Type B pancreatic cell (in vitro differentiated cells): ENCODE measurements around the gene SH3BGRL3. TPM values are rescaled to one million over a fixed set of nuclear protein-coding genes. Genes with fewer than 3 reads are reported as not detected.

ENCODE experiments used
- DNase-seq: peaks from one replicate; pipeline ENCODE4 v3.0.0; 2021; ENCODE audit warnings: mixed read lengths; ENCODE audit not compliant: unreplicated experiment; ENCODE audit errors: extremely low spot score
- H3K27ac Mint-ChIP-seq: 2 replicates; pipeline ENCODE4 v1.8.0; 2021; ENCODE audit warnings: mild to moderate bottlenecking, mixed read lengths
- H3K27me3 Mint-ChIP-seq: 2 replicates; pipeline ENCODE4 v1.8.0; 2021; ENCODE audit warnings: mixed read lengths
- H3K36me3 Mint-ChIP-seq: 2 replicates; pipeline ENCODE4 v1.8.0; 2021; ENCODE audit warnings: mixed read lengths
- H3K4me1 Mint-ChIP-seq: one replicate; pipeline ENCODE4 v1.8.0; 2021; ENCODE audit warnings: mixed read lengths; ENCODE audit not compliant: unreplicated experiment
- H3K4me3 Mint-ChIP-seq: 2 replicates; pipeline ENCODE4 v1.8.0; 2021; ENCODE audit warnings: mild to moderate bottlenecking, mixed read lengths
- H3K9me3 Mint-ChIP-seq: 2 replicates; pipeline ENCODE4 v1.8.0; 2021; ENCODE audit warnings: mixed read lengths
- CTCF ChIP-seq: fragments of 200-600 bp; sonication (generic); conservative IDR thresholded peaks from 2 replicates; pipeline ENCODE4 v1.5.0; 2021; ENCODE audit warnings: antibody characterized with exemption, mild to moderate bottlenecking
- total RNA-seq: library from RNA; stranded (reverse); gene quantifications from 2 replicates; pipeline ENCODE4 v1.2.1, GENCODE V29; 2021; ENCODE audit warnings: low replicate concordance

Gene SH3BGRL3
- total RNA-seq, 1 donor from 2014 or later: 78.1 TPM

- H3K4me3 Mint-ChIP-seq: no peak overlapping the region
- DNase-seq: no peak
- no peak overlapping the region for H3K27ac Mint-ChIP-seq
- H3K36me3 Mint-ChIP-seq: peaks cover 15% of the 10 kb centered on the region
- no peaks in the 10 kb centered on the region for H3K27me3 Mint-ChIP-seq
- no peak for TF ChIP-seq CTCF
- peaks cover 24% of the 10 kb centered on the region for H3K4me1 Mint-ChIP-seq
- peaks cover 6% of the 10 kb centered on the region for H3K9me3 Mint-ChIP-seq
Measured at GRCh38 chr1:26239936-26240335, 40.0 kb upstream of the SH3BGRL3 start.

GRCh38 chr1:26252718-26253117 is 27.2 kb upstream of the SH3BGRL3 start:
- Mint-ChIP-seq H3K9me3 (no peaks in the 10 kb centered on the region), H3K27me3 (no peaks in the 10 kb centered on the region), H3K4me1 (no peaks in the 10 kb centered on the region), H3K4me3 (no peak overlapping the region), H3K27ac (no peak overlapping the region), H3K36me3 (peaks cover 26% of the 10 kb centered on the region)
- no peak for DNase-seq
- TF ChIP-seq CTCF: no peak

GRCh38 chr1:26254404-26254803 is 25.5 kb upstream of the SH3BGRL3 start:
- no peak for DNase-seq
- Mint-ChIP-seq H3K36me3 (peaks cover 23% of the 10 kb centered on the region), H3K27me3 (no peaks in the 10 kb centered on the region), H3K4me1 (no peaks in the 10 kb centered on the region), H3K9me3 (no peaks in the 10 kb centered on the region), H3K27ac (no peak overlapping the region), H3K4me3 (no peak overlapping the region)
- no peak for TF ChIP-seq CTCF

- DNase-seq: no peak
- no peaks in the 10 kb centered on the region for H3K4me1 Mint-ChIP-seq
- H3K27ac Mint-ChIP-seq: no peak overlapping the region
- no peak for TF ChIP-seq CTCF
- no peak overlapping the region for H3K4me3 Mint-ChIP-seq
- no peaks in the 10 kb centered on the region for H3K27me3 Mint-ChIP-seq
- H3K36me3 Mint-ChIP-seq: peaks cover 23% of the 10 kb centered on the region
- H3K9me3 Mint-ChIP-seq: no peaks in the 10 kb centered on the region
Measured at GRCh38 chr1:26257222-26257621, 22.7 kb upstream of the SH3BGRL3 start.

- Mint-ChIP-seq H3K4me1 (no peaks in the 10 kb centered on the region), H3K4me3 (no peak overlapping the region), H3K27me3 (no peaks in the 10 kb centered on the region), H3K9me3 (no peaks in the 10 kb centered on the region), H3K36me3 (peaks cover 25% of the 10 kb centered on the region), H3K27ac (no peak overlapping the region)
- TF ChIP-seq CTCF: no peak
- DNase-seq: no peak
Measured at GRCh38 chr1:26259005-26259404, 20.9 kb upstream of the SH3BGRL3 start.

- H3K36me3 Mint-ChIP-seq: peaks cover 22% of the 10 kb centered on the region
Measured at GRCh38 chr1:26259578-26259977, 20.3 kb upstream of the SH3BGRL3 start.

More at GRCh38 chr1:26259578-26259977, 20.3 kb upstream of the SH3BGRL3 start:
- no peak for TF ChIP-seq CTCF
- no peak overlapping the region for H3K4me3 Mint-ChIP-seq
- H3K4me1 Mint-ChIP-seq: no peaks in the 10 kb centered on the region
- H3K27ac Mint-ChIP-seq: no peak overlapping the region
- H3K9me3 Mint-ChIP-seq: no peaks in the 10 kb centered on the region
- H3K27me3 Mint-ChIP-seq: no peaks in the 10 kb centered on the region
- DNase-seq: no peak
